Osteocyte (in vitro differentiated cells): ENCODE measurements around the gene ATG101. TPM values are rescaled to one million over a fixed set of nuclear protein-coding genes. Genes with fewer than 3 reads are reported as not detected.

ENCODE experiments used
- DNase-seq: peaks from one replicate; pipeline ENCODE4 v3.0.0; 2021; ENCODE audit warnings: mixed read lengths; ENCODE audit not compliant: unreplicated experiment; ENCODE audit errors: extremely low spot score
- H3K27ac Mint-ChIP-seq: one replicate; pipeline ENCODE4 v1.8.0; 2021; ENCODE audit warnings: mild to moderate bottlenecking, mixed read lengths; ENCODE audit not compliant: unreplicated experiment
- H3K27me3 Mint-ChIP-seq: one replicate; pipeline ENCODE4 v1.8.0; 2021; ENCODE audit warnings: mixed read lengths; ENCODE audit not compliant: unreplicated experiment
- H3K36me3 Mint-ChIP-seq: one replicate; pipeline ENCODE4 v1.8.0; 2021; ENCODE audit warnings: mixed read lengths; ENCODE audit not compliant: unreplicated experiment
- H3K4me1 Mint-ChIP-seq: one replicate; pipeline ENCODE4 v1.8.0; 2021; ENCODE audit warnings: mixed read lengths; ENCODE audit not compliant: unreplicated experiment
- H3K4me3 Mint-ChIP-seq: one replicate; pipeline ENCODE4 v1.8.0; 2021; ENCODE audit warnings: mild to moderate bottlenecking, moderate library complexity, mixed read lengths; ENCODE audit not compliant: unreplicated experiment
- H3K9me3 Mint-ChIP-seq: one replicate; pipeline ENCODE4 v1.8.0; 2021; ENCODE audit warnings: mixed read lengths; ENCODE audit not compliant: unreplicated experiment
- total RNA-seq: library from RNA; stranded (reverse); gene quantifications from 2 replicates; pipeline ENCODE4 v1.2.1, GENCODE V29; 2021
- TF ChIP-seq, protein P1 (sequence below): fragments of 200-600 bp; sonication (generic); IDR thresholded peaks from 2 replicates; pipeline ENCODE4 v1.5.0; 2021; ENCODE audit warnings: antibody characterized with exemption, mild to moderate bottlenecking, moderate library complexity

The ATG101 gene
- total RNA-seq, 1 donor from 2014 or later = 41.7 TPM

DNA sequence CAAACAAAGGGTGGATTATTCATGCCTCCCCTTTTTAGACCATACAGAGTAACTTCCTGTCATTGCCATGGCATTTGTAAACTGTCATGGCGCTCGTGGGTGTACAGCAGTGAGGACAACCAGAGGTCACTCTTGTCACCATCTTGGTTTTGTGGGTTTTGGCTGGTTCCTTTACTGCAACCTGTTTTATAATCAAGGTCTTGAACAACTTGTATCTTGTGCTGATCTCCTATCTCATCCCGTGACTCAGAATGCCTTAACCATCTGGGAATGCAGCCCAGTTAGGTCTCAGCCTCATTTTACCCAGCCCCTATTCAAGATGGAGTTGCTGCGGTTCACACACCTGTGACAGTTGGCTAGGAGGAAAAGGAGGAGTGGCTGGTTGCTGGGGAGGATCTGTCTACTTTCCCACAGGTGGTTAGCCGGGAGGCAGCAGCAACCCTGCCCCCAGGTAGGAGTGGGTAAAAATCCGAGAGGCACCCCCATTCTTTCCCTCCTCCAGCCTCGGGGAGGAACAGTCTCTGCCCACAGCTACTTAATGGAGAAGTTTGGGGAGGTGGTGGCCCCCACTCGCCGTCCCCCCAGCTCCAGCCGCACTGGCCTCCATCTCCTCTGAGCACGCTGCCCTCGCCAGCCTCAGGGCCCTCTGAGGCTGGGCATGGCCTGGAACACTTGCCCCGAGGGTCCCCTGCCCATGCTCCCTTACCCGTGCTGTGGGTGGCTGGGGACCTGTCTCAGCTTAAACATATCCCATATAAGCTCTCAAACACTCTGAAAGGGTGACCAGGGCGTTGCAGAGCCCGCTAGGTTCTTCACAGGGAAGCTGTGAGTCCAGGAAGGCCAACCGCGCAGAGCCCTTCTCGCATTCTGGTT lies 51.4 kb downstream of the ATG101 start:
- peaks cover 5% of the 10 kb centered on the region for H3K4me1 Mint-ChIP-seq
- no peak for DNase-seq
- H3K27me3 Mint-ChIP-seq = peaks cover 20% of the 10 kb centered on the region
- no peak overlapping the region for H3K4me3 Mint-ChIP-seq
- TF ChIP-seq, protein P1, sequence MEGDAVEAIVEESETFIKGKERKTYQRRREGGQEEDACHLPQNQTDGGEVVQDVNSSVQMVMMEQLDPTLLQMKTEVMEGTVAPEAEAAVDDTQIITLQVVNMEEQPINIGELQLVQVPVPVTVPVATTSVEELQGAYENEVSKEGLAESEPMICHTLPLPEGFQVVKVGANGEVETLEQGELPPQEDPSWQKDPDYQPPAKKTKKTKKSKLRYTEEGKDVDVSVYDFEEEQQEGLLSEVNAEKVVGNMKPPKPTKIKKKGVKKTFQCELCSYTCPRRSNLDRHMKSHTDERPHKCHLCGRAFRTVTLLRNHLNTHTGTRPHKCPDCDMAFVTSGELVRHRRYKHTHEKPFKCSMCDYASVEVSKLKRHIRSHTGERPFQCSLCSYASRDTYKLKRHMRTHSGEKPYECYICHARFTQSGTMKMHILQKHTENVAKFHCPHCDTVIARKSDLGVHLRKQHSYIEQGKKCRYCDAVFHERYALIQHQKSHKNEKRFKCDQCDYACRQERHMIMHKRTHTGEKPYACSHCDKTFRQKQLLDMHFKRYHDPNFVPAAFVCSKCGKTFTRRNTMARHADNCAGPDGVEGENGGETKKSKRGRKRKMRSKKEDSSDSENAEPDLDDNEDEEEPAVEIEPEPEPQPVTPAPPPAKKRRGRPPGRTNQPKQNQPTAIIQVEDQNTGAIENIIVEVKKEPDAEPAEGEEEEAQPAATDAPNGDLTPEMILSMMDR = no peak
- no peaks in the 10 kb centered on the region for H3K9me3 Mint-ChIP-seq
- H3K27ac Mint-ChIP-seq = no peak overlapping the region
- no peaks in the 10 kb centered on the region for H3K36me3 Mint-ChIP-seq

DNA sequence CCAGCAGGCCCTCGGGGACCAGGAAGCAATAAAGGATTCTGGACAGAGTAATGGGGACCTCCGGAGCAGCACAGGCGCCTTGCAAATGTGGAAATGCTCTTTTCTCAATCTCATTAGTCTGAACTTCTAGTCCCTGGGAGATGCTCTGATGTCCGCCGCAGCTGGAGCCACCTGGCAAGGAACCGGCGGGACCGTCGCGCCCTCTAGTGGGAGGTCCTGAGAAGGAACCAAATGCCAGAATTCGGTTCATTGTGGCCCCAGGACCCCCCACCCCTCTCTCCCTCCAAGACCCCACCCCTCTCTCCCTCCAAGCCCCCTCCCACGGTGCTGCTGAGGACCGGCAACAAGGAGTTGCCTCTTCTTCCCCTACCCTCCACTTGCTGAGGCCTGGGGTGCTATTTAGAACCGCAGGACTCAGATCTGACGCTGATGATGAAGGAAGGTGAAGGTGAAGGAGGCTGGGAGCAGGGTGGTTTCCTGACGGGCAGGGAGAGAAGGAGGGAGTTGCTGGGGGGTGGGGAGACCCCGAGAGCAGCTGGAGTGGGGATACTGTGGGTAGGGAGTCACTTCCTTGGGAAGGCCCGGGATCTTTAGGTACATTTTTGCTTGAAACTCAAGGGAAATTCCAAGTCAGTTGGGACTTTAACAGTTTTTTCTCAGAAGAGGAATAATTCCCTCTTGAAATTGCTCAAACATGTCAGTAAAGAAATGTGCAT lies 52.2 kb downstream of the ATG101 start:
- H3K36me3 Mint-ChIP-seq = no peaks in the 10 kb centered on the region
- TF ChIP-seq, protein P1 = peak; percentile 88
- H3K27ac Mint-ChIP-seq = no peak overlapping the region
- peaks cover 12% of the 10 kb centered on the region for H3K4me1 Mint-ChIP-seq
- H3K4me3 Mint-ChIP-seq = no peak overlapping the region
- DNase-seq = no peak
- H3K9me3 Mint-ChIP-seq = no peaks in the 10 kb centered on the region
- peaks cover 12% of the 10 kb centered on the region for H3K27me3 Mint-ChIP-seq

DNA sequence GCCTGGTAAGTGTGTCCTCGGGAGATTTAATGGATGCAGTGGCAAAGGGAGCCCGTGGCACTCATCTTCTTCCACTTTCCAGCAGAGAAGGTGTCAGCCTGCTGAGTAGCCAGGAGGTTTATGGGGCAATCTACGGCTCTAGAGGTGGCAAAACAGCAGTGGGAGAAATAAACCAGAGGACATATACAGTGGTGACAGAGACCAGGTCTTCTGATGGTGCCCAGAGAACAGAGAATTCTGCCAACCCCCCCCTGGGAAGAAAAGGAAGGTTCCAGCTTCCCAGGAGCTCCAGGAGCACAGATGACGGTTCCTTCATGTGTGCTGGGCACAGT lies 52.7 kb downstream of the ATG101 start:
- no peak for DNase-seq
- peaks cover 14% of the 10 kb centered on the region for H3K4me1 Mint-ChIP-seq
- no peaks in the 10 kb centered on the region for H3K36me3 Mint-ChIP-seq
- no peak overlapping the region for H3K27ac Mint-ChIP-seq
- H3K4me3 Mint-ChIP-seq = no peak overlapping the region
- TF ChIP-seq, protein P1 = no peak
- H3K9me3 Mint-ChIP-seq = no peaks in the 10 kb centered on the region
- H3K27me3 Mint-ChIP-seq = peaks cover 6% of the 10 kb centered on the region

DNA sequence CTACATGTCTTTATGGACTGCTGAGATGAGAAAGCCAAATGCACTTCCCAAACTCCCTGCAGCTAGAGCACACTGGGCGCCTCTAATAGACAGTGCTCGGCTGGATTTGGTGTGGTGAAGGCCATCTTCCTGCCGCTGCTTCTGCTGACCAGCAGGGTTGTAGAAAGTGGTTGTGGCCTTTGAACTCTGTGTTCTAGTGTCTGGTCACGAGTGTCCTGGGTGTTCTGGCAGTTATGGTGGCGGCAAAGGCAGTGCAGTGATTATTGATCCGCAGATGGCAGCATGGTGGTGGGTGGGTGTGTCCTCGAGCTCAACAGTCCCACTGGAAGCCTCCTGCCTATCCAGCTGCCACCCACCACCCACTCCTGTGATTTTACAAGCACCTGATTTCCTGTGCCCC lies 53.1 kb downstream of the ATG101 start:
- Mint-ChIP-seq H3K27me3 (peaks cover 3% of the 10 kb centered on the region), H3K4me3 (no peak overlapping the region), H3K27ac (no peak overlapping the region), H3K9me3 (no peaks in the 10 kb centered on the region), H3K4me1 (peaks cover 14% of the 10 kb centered on the region), H3K36me3 (no peaks in the 10 kb centered on the region)
- TF ChIP-seq, protein P1 = no peak
- no peak for DNase-seq

DNA sequence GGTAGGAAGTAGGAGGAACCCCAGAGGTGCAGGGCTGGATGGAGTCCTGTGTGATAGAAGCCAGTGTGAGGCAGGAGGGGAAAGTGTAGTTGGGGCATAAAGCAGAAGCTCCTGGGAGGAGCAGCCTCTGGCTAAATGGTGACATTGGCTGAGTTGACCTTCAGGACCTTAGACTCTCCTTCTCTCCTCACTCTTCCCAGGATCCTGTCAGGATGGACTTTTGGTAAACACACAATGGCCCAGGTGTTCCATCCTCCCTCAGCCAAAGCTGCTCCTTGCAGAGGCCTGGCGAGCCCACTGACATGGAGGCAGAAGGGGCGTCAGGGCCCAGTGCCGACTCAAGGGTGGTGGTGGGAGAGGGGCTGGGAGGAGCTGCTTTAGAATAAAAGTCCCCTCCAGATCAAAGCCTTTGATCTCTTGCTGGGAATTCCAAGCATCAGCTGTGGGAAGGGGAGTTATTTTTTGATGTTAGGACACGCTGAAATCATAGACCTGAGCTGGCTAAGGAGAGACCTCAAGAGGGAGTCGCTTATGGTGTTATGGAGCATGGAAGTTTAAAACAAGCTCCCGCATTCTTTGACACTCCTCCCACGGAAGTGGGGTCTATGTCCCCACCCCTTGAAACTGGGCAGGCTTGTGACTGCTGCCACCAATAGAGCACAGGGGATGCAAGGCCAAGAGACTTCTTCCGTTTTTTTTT lies 53.9 kb downstream of the ATG101 start:
- DNase-seq = no peak
- TF ChIP-seq, protein P1 = no peak
- Mint-ChIP-seq H3K27ac (no peak overlapping the region), H3K27me3 (no peaks in the 10 kb centered on the region), H3K36me3 (no peaks in the 10 kb centered on the region), H3K4me3 (no peak overlapping the region), H3K9me3 (no peaks in the 10 kb centered on the region), H3K4me1 (peaks cover 14% of the 10 kb centered on the region)
